Measurements from ENCODE around the gene SWI5.

- no peak for TF ChIP-seq PATZ1 (CRISPR knock-in tag; IDR thresholded peaks at IDR 0.05; ENCODE audit: borderline replicate concordance)
- TF ChIP-seq ARNTL (CRISPR knock-in tag; IDR thresholded peaks at IDR 0.05; ENCODE audit: borderline replicate concordance, low read depth), result no peak
- TF ChIP-seq TOX (CRISPR knock-in tag; IDR thresholded peaks at IDR 0.05; ENCODE audit: borderline replicate concordance), result no peak
- TF ChIP-seq OSR1 (CRISPR knock-in tag; IDR thresholded peaks at IDR 0.05), result no peak
Observed at GRCh38 chr9:128282500-128282899, 6.4 kb downstream of the SWI5 start.

Measured in SK-N-SH treated with all-trans-retinoic acid at 6 μM for 48 hours (cell line).